Endothelial cell of umbilical vein (primary cell): ENCODE measurements around the gene TSPEAR. TPM values are rescaled to one million over a fixed set of nuclear protein-coding genes. Genes with fewer than 3 reads are reported as not detected.

Experiments used
- BruUV-seq: library from RNA; stranded (reverse); fragments of 400-500 nt; replicated peaks from 2 replicates; lab custom pipeline; 2021; lab: Mats Ljungman, UMichigan
- CTCF ChIA-PET: fragments of 300-600, 350-600 bp; sonication (Branson Sonifier 250); formaldehyde crosslinking; loops from one replicate; lab custom pipeline; 2021; ENCODE audit warnings: antibody characterized with exemption, inconsistent platforms; lab: Charles Lee
- POLR2A ChIA-PET: fragments of 300-600, 350-600 bp; sonication (Branson Sonifier 250); formaldehyde crosslinking; loops from one replicate; lab custom pipeline; 2021; ENCODE audit warnings: antibody characterized with exemption, inconsistent platforms; lab: Charles Lee
- DNase-seq: peaks from one replicate; pipeline ENCODE4 v3.0.0-alpha.2; 2011; ENCODE audit warnings: low read depth, low spot score
- FAIRE-seq: peaks from 2 replicates; lab custom pipeline; 2011; peaks lifted over from hg19 to GRCh38; lab: Jason Lieb, UNC
- H2AFZ ChIP-seq: 2 replicates; pipeline ENCODE4 v1.6.0; 2012; ENCODE audit warnings: low read depth, low read length, control low read depth, inconsistent platforms
- H3K27ac ChIP-seq: 2 replicates; pipeline ENCODE4 v1.5.1; 2011; ENCODE audit warnings: low read depth, mild to moderate bottlenecking, control low read depth, low read length, moderate library complexity; ENCODE audit not compliant: insufficient read depth
- H3K27me3 ChIP-seq, 2 experiments: 2 replicates each; pipeline versions ENCODE4 v1.6.0 to v1.6.1; 2011; ENCODE audit warnings: low read length in 2 of 2, mixed read lengths in 1 of 2; ENCODE audit not compliant: control insufficient read depth in 2 of 2, insufficient read depth in 2 of 2
- H3K36me3 ChIP-seq, 2 experiments: 2 replicates in 1 of 2; 3 replicates in 1 of 2; pipeline ENCODE4 v1.5.1; 2011; ENCODE audit warnings: low read length in 2 of 2, mild to moderate bottlenecking in 1 of 2, moderate library complexity in 1 of 2; ENCODE audit not compliant: control insufficient read depth in 2 of 2, insufficient read depth in 2 of 2; ENCODE audit errors: extremely low read depth in 1 of 2
- H3K4me1 ChIP-seq: 3 replicates; pipeline ENCODE4 v1.5.1; 2011; ENCODE audit warnings: mild to moderate bottlenecking, low read length; ENCODE audit not compliant: control insufficient read depth, insufficient read depth; ENCODE audit errors: extremely low read depth
- H3K4me2 ChIP-seq: 2 replicates; pipeline ENCODE4 v1.6.1; 2011; ENCODE audit warnings: low read length, control low read depth, mixed read lengths; ENCODE audit not compliant: insufficient read depth
- H3K4me3 ChIP-seq, 3 experiments: fragments of 200-600 bp in 1 of 3; sonication (generic), shearing (Covaris generic) in 1 of 3; replicated peaks in 1 of 3; 2 replicates each; pipeline ENCODE4 v1.5.1; 2011 to 2016; ENCODE audit warnings: control low read depth in 3 of 3, low read length in 3 of 3, mild to moderate bottlenecking in 2 of 3, inconsistent platforms in 1 of 3, low read depth in 1 of 3, moderate library complexity in 1 of 3; ENCODE audit not compliant: insufficient read depth in 1 of 3
- H3K79me2 ChIP-seq: 2 replicates; pipeline ENCODE4 v1.6.0; 2012; ENCODE audit warnings: low read length, inconsistent platforms; ENCODE audit not compliant: control insufficient read depth, insufficient read depth
- H3K9ac ChIP-seq: replicated peaks from 2 replicates; pipeline ENCODE3; 2011; ENCODE audit warnings: low read length, control low read depth; ENCODE audit not compliant: insufficient read depth; ENCODE audit errors: extremely low read depth
- H3K9me1 ChIP-seq: replicated peaks from 3 replicates; pipeline ENCODE4 v1.6.0; 2011; ENCODE audit warnings: mild to moderate bottlenecking, low read length; ENCODE audit not compliant: control insufficient read depth, insufficient read depth; ENCODE audit errors: extremely low read depth
- H3K9me3 ChIP-seq: replicated peaks from 2 replicates; pipeline ENCODE4 v1.5.1; 2012; ENCODE audit warnings: low read length, inconsistent platforms; ENCODE audit not compliant: control insufficient read depth, insufficient read depth
- H4K20me1 ChIP-seq: replicated peaks from 2 replicates; pipeline ENCODE3; 2011; ENCODE audit warnings: mild to moderate bottlenecking, low read length; ENCODE audit not compliant: control insufficient read depth, insufficient read depth; ENCODE audit errors: extremely low read depth
- CTCF ChIP-seq, 2 donors: IDR thresholded peaks; 1 replicate in 1 of 2; 2 replicates in 1 of 2; pipeline ENCODE4 v1.5.1; 2011; ENCODE audit warnings: low read length in 2 of 2, mild to moderate bottlenecking in 2 of 2, moderate library complexity in 2 of 2, control low read depth in 1 of 2, inconsistent platforms in 1 of 2, low read depth in 1 of 2; ENCODE audit not compliant: insufficient read depth in 1 of 2; ENCODE audit errors: extremely low read depth in 1 of 2
- EZH2 ChIP-seq: IDR thresholded peaks from 2 replicates; pipeline ENCODE4 v1.6.1; 2012; ENCODE audit warnings: borderline replicate concordance, low read depth, mild to moderate bottlenecking, moderate library complexity, low read length, inconsistent platforms; ENCODE audit not compliant: severe bottlenecking
- FOS ChIP-seq: IDR thresholded peaks from 2 replicates; pipeline ENCODE4 v1.6.1; 2011; ENCODE audit warnings: mild to moderate bottlenecking, low read length, moderate library complexity, borderline replicate concordance; ENCODE audit not compliant: insufficient read depth
- GATA2 ChIP-seq: IDR thresholded peaks from 2 replicates; pipeline ENCODE4 v1.7.0; 2011; ENCODE audit warnings: low read depth, mild to moderate bottlenecking, moderate library complexity, mixed read lengths, low read length; ENCODE audit not compliant: insufficient read length, insufficient read depth
- JUN ChIP-seq: IDR thresholded peaks from 2 replicates; pipeline ENCODE4 v1.6.1; 2011; ENCODE audit warnings: borderline replicate concordance, low read depth; ENCODE audit not compliant: insufficient read length, insufficient read depth
- MAX ChIP-seq: IDR thresholded peaks from 2 replicates; pipeline ENCODE4 v1.6.1; 2011; ENCODE audit not compliant: insufficient read depth, insufficient read length
- MYC ChIP-seq: IDR thresholded peaks from one replicate; pipeline ENCODE4 v1.6.1; 2011; ENCODE audit warnings: mild to moderate bottlenecking, low read depth, low read length
- POLR2A ChIP-seq: IDR thresholded peaks from 2 replicates; pipeline ENCODE4 v1.6.1; 2012; ENCODE audit warnings: low read depth, mild to moderate bottlenecking, control low read depth, low read length
- POLR2AphosphoS5 ChIP-seq: IDR thresholded peaks from 2 replicates; pipeline ENCODE4 v1.6.1; 2012; ENCODE audit warnings: low read depth, mild to moderate bottlenecking, control low read depth, low read length, moderate library complexity; ENCODE audit not compliant: insufficient read depth
- dilution Hi-C: fragments of 300-500 bp; cut with MboI; formaldehyde crosslinking; loops from one replicate; pipeline ENCODE4 v1.15.0; 2019; ENCODE audit warnings: low sequenced_read_pairs; ENCODE audit not compliant: extremely low pct_ligation_motif_present
- intact Hi-C: fragments of 100-400 bp; cut with micrococcal nuclease; formaldehyde crosslinking; loops from one replicate; pipeline ENCODE4 v1.10.0; 2022
- polyA plus RNA-seq, 4 experiments: library from polyadenylated mRNA; depleted of rRNA in 3 of 4; stranded (reverse) in 3 of 4; unstranded in 1 of 4; fragments of >200 nt; gene quantifications; 2 replicates each; pipeline versions ENCODE4 v1.2.1 to v1.2.3, GENCODE V29; 2011 to 2012; ENCODE audit warnings: missing spikeins in 1 of 4
- total RNA-seq: library from RNA; stranded (reverse); gene quantifications from 2 replicates; pipeline ENCODE4 v1.2.3, GENCODE V29; 2021

TSPEAR gene
- total and polyA plus RNA-seq, 2 donors (not counting 3 experiments of a cell fraction or from before 2014, with no cell fraction given), result 0.01 TPM; not detected in 1

- Histone ChIP-seq H3K27ac (no peak overlapping the region), H3K79me2 (no peaks in the 10 kb centered on the region), H3K9me3 (no peaks in the 10 kb centered on the region), H3K4me2 (no peak overlapping the region), H3K9ac (no peak overlapping the region), H3K36me3 (no peaks in the 10 kb centered on the region), H3K4me1 (no peaks in the 10 kb centered on the region), H4K20me1 (no peaks in the 10 kb centered on the region), H3K4me3 (no peak overlapping the region), H3K9me1 (no peaks in the 10 kb centered on the region), H3K27me3 (peaks cover 33 to 50% of the 10 kb centered on the region in 2 experiments), H2AFZ (no peak overlapping the region)
- no TSS peak for BruUV-seq
- dilution Hi-C loops (no loop called here), intact Hi-C loops (no loop called here)
- no peak for DNase-seq
- FAIRE-seq, result no peak
- TF ChIP-seq POLR2A, result no peak
- no peak for TF ChIP-seq POLR2AphosphoS5
- TF ChIP-seq GATA2, result no peak
- no peak for TF ChIP-seq CTCF (IDR thresholded peaks at IDR 0.05; ENCODE audit: extremely low read depth in 1 of 2, insufficient read depth in 1 of 2, low read depth in 1 of 2, low read length in 2 of 2)
- no peak for TF ChIP-seq MYC
- no peak for TF ChIP-seq JUN
- TF ChIP-seq MAX, result no peak
- no peak for TF ChIP-seq EZH2
- TF ChIP-seq FOS, result no peak
- POLR2A ChIA-PET, result no interaction called here
- CTCF ChIA-PET, result interaction anchor here (0.8 to 1.1 kb wide), 2 partner anchors 17 to 18 kb away, joined by 3 to 4 read pairs; no protein-coding TSS in a partner anchor
Measured at GRCh38 chr21:44724196-44724595, 12.8 kb upstream of the TSPEAR start.
